Adrenal gland (tissue), 5 donors: ENCODE results near the gene RHOBTB3.

Source experiments
- POLR2A ChIP-seq, 2 donors: fragments of 450-650 bp; IDR thresholded peaks; one replicate each; pipeline ENCODE4 v1.6.1; 2017; ENCODE audit warnings: antibody characterized with exemption in 2 of 2, mild to moderate bottlenecking in 2 of 2, moderate library complexity in 1 of 2
- TF ChIP-seq, protein P1 (sequence below), 6 experiments: fragments of 450-650 bp in 4 of 6; fragments of 200-600 bp in 2 of 6; sonication (generic) in 1 of 6; IDR thresholded peaks; 1 replicate in 5 of 6; 2 replicates in 1 of 6; pipeline versions ENCODE4 v1.5.1 to v1.8.0; 2016 to 2021; ENCODE audit warnings: antibody characterized with exemption in 6 of 6, mild to moderate bottlenecking in 2 of 6, moderate library complexity in 1 of 6
- donor health status: DM: no; HTN: no; CAD: no.

DNA sequence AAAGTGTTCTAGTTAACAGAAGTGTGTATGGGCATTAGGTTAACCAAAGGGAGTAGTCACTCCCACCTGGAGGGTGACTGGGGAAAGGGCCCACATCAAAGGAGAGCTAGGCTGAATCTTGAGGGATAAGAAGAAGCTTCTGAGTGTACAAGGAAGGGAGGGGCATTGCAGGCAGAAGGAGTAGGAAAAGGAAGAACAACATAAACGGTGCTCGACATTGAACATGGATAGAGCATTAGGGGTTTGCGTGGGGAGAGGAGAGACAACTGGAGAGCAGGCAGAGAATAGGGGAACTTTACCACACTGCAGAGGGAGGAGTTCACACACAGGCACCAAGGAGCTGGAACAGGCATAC, 96.7 kb downstream of the RHOBTB3 start:
- TF ChIP-seq, protein P1, sequence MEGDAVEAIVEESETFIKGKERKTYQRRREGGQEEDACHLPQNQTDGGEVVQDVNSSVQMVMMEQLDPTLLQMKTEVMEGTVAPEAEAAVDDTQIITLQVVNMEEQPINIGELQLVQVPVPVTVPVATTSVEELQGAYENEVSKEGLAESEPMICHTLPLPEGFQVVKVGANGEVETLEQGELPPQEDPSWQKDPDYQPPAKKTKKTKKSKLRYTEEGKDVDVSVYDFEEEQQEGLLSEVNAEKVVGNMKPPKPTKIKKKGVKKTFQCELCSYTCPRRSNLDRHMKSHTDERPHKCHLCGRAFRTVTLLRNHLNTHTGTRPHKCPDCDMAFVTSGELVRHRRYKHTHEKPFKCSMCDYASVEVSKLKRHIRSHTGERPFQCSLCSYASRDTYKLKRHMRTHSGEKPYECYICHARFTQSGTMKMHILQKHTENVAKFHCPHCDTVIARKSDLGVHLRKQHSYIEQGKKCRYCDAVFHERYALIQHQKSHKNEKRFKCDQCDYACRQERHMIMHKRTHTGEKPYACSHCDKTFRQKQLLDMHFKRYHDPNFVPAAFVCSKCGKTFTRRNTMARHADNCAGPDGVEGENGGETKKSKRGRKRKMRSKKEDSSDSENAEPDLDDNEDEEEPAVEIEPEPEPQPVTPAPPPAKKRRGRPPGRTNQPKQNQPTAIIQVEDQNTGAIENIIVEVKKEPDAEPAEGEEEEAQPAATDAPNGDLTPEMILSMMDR (IDR thresholded peaks at IDR 0.05): no peak
- TF ChIP-seq POLR2A (IDR thresholded peaks at IDR 0.05): no peak
